PC-9 (cell line): ENCODE measurements around the gene ITIH5. TPM values are rescaled to one million over a fixed set of nuclear protein-coding genes. Genes with fewer than 3 reads are reported as not detected.

ENCODE experiments used
- BruUV-seq: library from RNA; stranded (reverse); fragments of 400-500 nt; replicated peaks from 2 replicates; lab custom pipeline; 2021; lab: Mats Ljungman, UMichigan
- CTCF ChIA-PET: fragments of 300-600 bp; sonication (Branson Sonifier 250); formaldehyde crosslinking; loops from one replicate; lab custom pipeline; 2022; ENCODE audit warnings: antibody characterized with exemption; lab: Charles Lee
- POLR2A ChIA-PET: fragments of 300-600 bp; sonication (Branson Sonifier 250); formaldehyde crosslinking; loops from one replicate; lab custom pipeline; 2022; ENCODE audit warnings: antibody characterized with exemption; ENCODE audit not compliant: unreplicated experiment; lab: Charles Lee
- DNase-seq, 2 experiments: peaks; one replicate each; pipeline versions ENCODE4 v3.0.0 to v3.0.0-alpha.2; 2015 to 2022; ENCODE audit warnings: mixed read lengths in 1 of 2
- H2AFZ ChIP-seq: fragments of 200-600 bp; sonication (generic); 2 replicates; pipeline ENCODE4 v1.8.1; 2017; ENCODE audit warnings: antibody characterized with exemption
- H3F3A ChIP-seq: fragments of 200-600 bp; sonication (generic); 2 replicates; pipeline ENCODE4 v1.8.1; 2017; ENCODE audit warnings: antibody characterized with exemption, mild to moderate bottlenecking, low read depth; ENCODE audit not compliant: insufficient read depth
- H3K27ac ChIP-seq: fragments of 200-600 bp; sonication (generic); 2 replicates; pipeline ENCODE4 v1.6.1; 2016; ENCODE audit warnings: mixed run types
- H3K27me3 ChIP-seq: fragments of 200-600 bp; sonication (generic); 2 replicates; pipeline ENCODE4 v1.6.1; 2016; ENCODE audit warnings: low read depth, mixed run types; ENCODE audit not compliant: insufficient read depth
- H3K36me3 ChIP-seq: fragments of 200-600 bp; sonication (generic); 2 replicates; pipeline ENCODE4 v1.6.1; 2016; ENCODE audit warnings: low read depth, mixed run types
- H3K4me1 ChIP-seq: fragments of 200-600 bp; sonication (generic); replicated peaks from 2 replicates; pipeline ENCODE4 v1.6.1; 2016; ENCODE audit warnings: mixed run types; ENCODE audit not compliant: insufficient read depth
- H3K4me2 ChIP-seq: fragments of 200-600 bp; sonication (generic); 2 replicates; pipeline ENCODE4 v1.6.1; 2017; ENCODE audit warnings: mixed run types
- H3K4me3 ChIP-seq: fragments of 200-600 bp; sonication (generic); 2 replicates; pipeline ENCODE4 v1.6.1; 2016; ENCODE audit warnings: mixed run types
- H3K79me2 ChIP-seq: fragments of 200-600 bp; sonication (generic); 2 replicates; pipeline ENCODE4 v1.6.1; 2017; ENCODE audit warnings: low read depth, mixed run types
- H3K9me2 ChIP-seq: fragments of 200-600 bp; sonication (generic); 2 replicates; pipeline ENCODE4 v1.8.1; 2017; ENCODE audit warnings: mild to moderate bottlenecking; ENCODE audit not compliant: insufficient read depth
- H3K9me3 ChIP-seq: fragments of 200-600 bp; sonication (generic); 2 replicates; pipeline ENCODE4 v1.8.1; 2016; ENCODE audit warnings: low read depth; ENCODE audit not compliant: insufficient read depth
- H4K20me1 ChIP-seq: fragments of 200-600 bp; sonication (generic); 2 replicates; pipeline ENCODE4 v1.8.1; 2017; ENCODE audit not compliant: insufficient read depth
- EZH2 ChIP-seq: fragments of 200-600 bp; sonication (generic); IDR thresholded peaks from 2 replicates; pipeline ENCODE4 v1.8.0; 2017; ENCODE audit warnings: antibody characterized with exemption, low read depth
- intact Hi-C: fragments of 100-400 bp; cut with micrococcal nuclease; formaldehyde crosslinking; loops from one replicate; pipeline ENCODE4 v1.10.0; 2022; ENCODE audit not compliant: unreplicated experiment
- total RNA-seq: library from RNA; stranded (reverse); gene quantifications from 2 replicates; pipeline ENCODE4 v1.2.3, GENCODE V29; 2021
- TF ChIP-seq, protein P1 (sequence below): fragments of 200-600 bp; sonication (generic); conservative IDR thresholded peaks from 2 replicates; pipeline ENCODE4 v1.6.1; 2017; ENCODE audit warnings: mixed run types, antibody characterized with exemption, mild to moderate bottlenecking, moderate library complexity

ITIH5 gene
- total RNA-seq, 1 experiment from 2014 or later = not detected

DNA sequence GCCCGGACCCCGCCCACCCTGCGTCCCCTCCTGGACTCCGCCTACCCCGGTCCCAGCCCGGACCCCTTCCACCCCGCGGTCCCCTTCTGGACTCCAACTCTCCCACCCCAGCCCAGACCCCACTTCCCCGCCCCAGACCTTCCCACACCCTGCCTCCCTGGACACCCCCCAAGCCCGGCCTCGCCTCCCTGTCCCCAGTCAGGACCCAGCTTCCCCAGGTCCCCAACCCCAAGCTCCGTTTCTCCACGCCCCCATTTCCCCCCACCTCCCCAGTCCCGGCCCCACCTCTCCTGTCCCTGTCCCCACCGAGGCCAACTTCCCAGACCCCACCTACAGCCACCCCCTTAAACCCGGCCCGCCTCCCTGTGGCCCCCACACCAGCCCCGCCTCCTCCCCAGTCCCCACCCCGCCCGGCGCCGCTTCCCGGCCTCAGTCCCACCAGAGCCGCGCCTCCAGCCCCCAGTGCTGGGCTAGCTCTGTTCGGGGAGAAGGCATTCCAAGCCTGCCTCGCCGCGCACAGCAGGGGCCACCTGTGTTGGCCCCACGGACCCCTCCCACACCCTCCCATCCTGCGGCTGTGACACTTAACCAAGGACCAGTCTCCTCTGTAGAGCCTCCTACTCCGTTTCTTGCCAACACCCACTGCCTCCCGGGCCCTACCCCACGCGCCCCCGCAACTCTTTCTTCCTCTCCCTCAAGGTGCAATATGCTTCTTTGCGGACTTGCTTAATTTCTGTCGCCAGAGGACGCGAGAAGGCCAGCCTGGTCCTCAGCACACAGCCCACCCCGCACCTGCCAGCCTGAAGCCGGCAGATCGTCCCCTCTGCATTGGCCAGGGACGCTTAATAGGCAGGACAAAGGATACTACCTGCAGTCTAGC is 736 bp upstream of the ITIH5 start:
- Histone ChIP-seq H3F3A (no peaks in the 10 kb centered on the region), H3K9me3 (no peaks in the 10 kb centered on the region), H3K27ac (no peak overlapping the region), H3K9me2 (no peaks in the 10 kb centered on the region), H3K79me2 (no peaks in the 10 kb centered on the region), H4K20me1 (no peaks in the 10 kb centered on the region), H2AFZ (no peak overlapping the region), H3K4me3 (no peak overlapping the region), H3K4me1 (no peaks in the 10 kb centered on the region), H3K27me3 (peaks cover 35% of the 10 kb centered on the region), H3K36me3 (no peaks in the 10 kb centered on the region), H3K4me2 (no peak overlapping the region)
- no TSS peak for BruUV-seq
- no peak for DNase-seq
- CTCF ChIA-PET = no interaction called here
- intact Hi-C loops = no loop called here
- TF ChIP-seq, protein P1, sequence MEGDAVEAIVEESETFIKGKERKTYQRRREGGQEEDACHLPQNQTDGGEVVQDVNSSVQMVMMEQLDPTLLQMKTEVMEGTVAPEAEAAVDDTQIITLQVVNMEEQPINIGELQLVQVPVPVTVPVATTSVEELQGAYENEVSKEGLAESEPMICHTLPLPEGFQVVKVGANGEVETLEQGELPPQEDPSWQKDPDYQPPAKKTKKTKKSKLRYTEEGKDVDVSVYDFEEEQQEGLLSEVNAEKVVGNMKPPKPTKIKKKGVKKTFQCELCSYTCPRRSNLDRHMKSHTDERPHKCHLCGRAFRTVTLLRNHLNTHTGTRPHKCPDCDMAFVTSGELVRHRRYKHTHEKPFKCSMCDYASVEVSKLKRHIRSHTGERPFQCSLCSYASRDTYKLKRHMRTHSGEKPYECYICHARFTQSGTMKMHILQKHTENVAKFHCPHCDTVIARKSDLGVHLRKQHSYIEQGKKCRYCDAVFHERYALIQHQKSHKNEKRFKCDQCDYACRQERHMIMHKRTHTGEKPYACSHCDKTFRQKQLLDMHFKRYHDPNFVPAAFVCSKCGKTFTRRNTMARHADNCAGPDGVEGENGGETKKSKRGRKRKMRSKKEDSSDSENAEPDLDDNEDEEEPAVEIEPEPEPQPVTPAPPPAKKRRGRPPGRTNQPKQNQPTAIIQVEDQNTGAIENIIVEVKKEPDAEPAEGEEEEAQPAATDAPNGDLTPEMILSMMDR = no peak
- POLR2A ChIA-PET = no interaction called here

DNA sequence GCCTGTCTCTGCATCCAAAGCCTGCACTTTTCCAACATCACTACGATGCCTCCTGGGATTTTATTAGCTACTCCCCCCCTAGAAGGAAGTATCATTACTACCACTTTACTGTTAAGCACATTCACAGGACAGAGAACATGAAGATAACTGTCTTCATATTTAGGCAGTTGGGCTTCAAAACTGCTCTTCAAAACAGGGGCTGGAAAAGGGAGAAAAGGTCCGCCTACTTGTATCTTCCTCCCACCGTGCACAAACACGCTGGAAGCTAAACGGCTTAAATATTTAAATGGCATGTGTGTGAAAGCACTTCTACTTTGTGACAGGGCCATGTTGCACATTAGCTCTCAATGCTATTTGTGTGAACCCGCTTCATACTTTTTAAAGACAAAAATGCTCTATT is 999 bp downstream of the ITIH5 start:
- CTCF ChIA-PET = no interaction called here
- peaks cover 42% of the 10 kb centered on the region for H3K27me3 ChIP-seq
- no peak overlapping the region for H2AFZ ChIP-seq
- no peak overlapping the region for H3K4me3 ChIP-seq
- H3K79me2 ChIP-seq = no peaks in the 10 kb centered on the region
- no peaks in the 10 kb centered on the region for H3F3A ChIP-seq
- H3K9me3 ChIP-seq = no peaks in the 10 kb centered on the region
- no peaks in the 10 kb centered on the region for H4K20me1 ChIP-seq
- no TSS peak for BruUV-seq
- POLR2A ChIA-PET = no interaction called here
- no peaks in the 10 kb centered on the region for H3K36me3 ChIP-seq
- no peak overlapping the region for H3K27ac ChIP-seq
- no peak overlapping the region for H3K4me2 ChIP-seq
- TF ChIP-seq, protein P1 = no peak
- no peak for TF ChIP-seq EZH2
- intact Hi-C loops = no loop called here
- H3K9me2 ChIP-seq = no peaks in the 10 kb centered on the region
- no peaks in the 10 kb centered on the region for H3K4me1 ChIP-seq
- no peak for DNase-seq

DNA sequence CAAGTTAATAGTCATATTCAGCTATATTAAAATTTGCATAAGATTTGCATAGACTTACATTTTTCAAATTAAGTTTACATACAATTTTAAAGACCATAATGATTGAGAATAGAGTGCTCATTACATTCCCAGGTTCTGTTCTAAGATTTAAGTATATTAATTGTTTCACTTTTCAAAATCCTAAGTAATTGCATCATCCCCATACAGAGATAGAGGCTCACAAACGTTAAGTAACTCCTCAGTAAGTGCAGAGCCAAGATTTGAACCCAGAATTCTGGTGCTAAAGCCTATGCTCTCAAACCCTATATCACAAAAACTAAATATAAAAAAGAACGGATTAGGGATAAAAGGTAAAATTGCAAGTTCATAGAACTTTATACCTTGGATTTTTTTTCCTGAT is 2.1 kb downstream of the ITIH5 start:
- CTCF ChIA-PET = no interaction called here
- H3K9me3 ChIP-seq = no peaks in the 10 kb centered on the region
- no peaks in the 10 kb centered on the region for H3K4me1 ChIP-seq
- H3K27ac ChIP-seq = no peak overlapping the region
- no peaks in the 10 kb centered on the region for H3F3A ChIP-seq
- no peak for DNase-seq
- H3K36me3 ChIP-seq = no peaks in the 10 kb centered on the region
- intact Hi-C loops = no loop called here
- H3K9me2 ChIP-seq = no peaks in the 10 kb centered on the region
- H3K79me2 ChIP-seq = no peaks in the 10 kb centered on the region
- H3K27me3 ChIP-seq = peaks cover 42% of the 10 kb centered on the region
- no peak overlapping the region for H2AFZ ChIP-seq
- no TSS peak for BruUV-seq
- no peak overlapping the region for H3K4me2 ChIP-seq
- no peak for TF ChIP-seq EZH2
- TF ChIP-seq, protein P1 = no peak
- POLR2A ChIA-PET = no interaction called here
- H3K4me3 ChIP-seq = no peak overlapping the region
- H4K20me1 ChIP-seq = no peaks in the 10 kb centered on the region
